Astrocyte (in vitro differentiated cells and primary cell): Measurements from ENCODE around the gene CRY2. TPM values are rescaled to one million over a fixed set of nuclear protein-coding genes. Genes with fewer than 3 reads are reported as not detected.

Source experiments
- DNase-seq: peaks from one replicate; pipeline ENCODE4 v3.0.0-alpha.2; 2010; ENCODE audit warnings: low read depth
- FAIRE-seq: peaks from 2 replicates; lab custom pipeline; 2011; peaks lifted over from hg19 to GRCh38; lab: Jason Lieb, UNC
- H2AFZ ChIP-seq: 2 replicates; pipeline ENCODE4 v1.6.0; 2012; ENCODE audit warnings: low read depth, low read length, inconsistent platforms
- H3K27ac ChIP-seq: 2 replicates; pipeline ENCODE4 v1.5.1; 2011; ENCODE audit warnings: low read depth, low read length, inconsistent platforms
- H3K27me3 ChIP-seq: 2 replicates; pipeline ENCODE4 v1.6.0; 2011; ENCODE audit warnings: low read length, inconsistent platforms; ENCODE audit not compliant: insufficient read depth
- H3K36me3 ChIP-seq: 2 replicates; pipeline ENCODE4 v1.5.1; 2011; ENCODE audit warnings: low read length, inconsistent platforms; ENCODE audit not compliant: insufficient read depth
- H3K4me1 ChIP-seq: 2 replicates; pipeline ENCODE4 v1.5.1; 2011; ENCODE audit warnings: low read length, inconsistent platforms; ENCODE audit not compliant: insufficient read depth
- H3K4me2 ChIP-seq: 2 replicates; pipeline ENCODE4 v1.6.0; 2012; ENCODE audit warnings: low read length, inconsistent platforms
- H3K4me3 ChIP-seq: 2 replicates; pipeline ENCODE4 v1.5.1; 2011; ENCODE audit warnings: low read depth, mild to moderate bottlenecking, low read length, inconsistent platforms; ENCODE audit not compliant: insufficient read depth
- H3K79me2 ChIP-seq: 2 replicates; pipeline ENCODE4 v1.6.0; 2012; ENCODE audit warnings: mild to moderate bottlenecking, low read length, inconsistent platforms; ENCODE audit not compliant: insufficient read depth
- H3K9ac ChIP-seq: 2 replicates; pipeline ENCODE4 v1.6.0; 2012; ENCODE audit warnings: mild to moderate bottlenecking, low read length, inconsistent platforms
- H3K9me3 ChIP-seq: 2 replicates; pipeline ENCODE4 v1.5.1; 2012; ENCODE audit warnings: low read depth, mild to moderate bottlenecking, low read length, inconsistent platforms; ENCODE audit not compliant: insufficient read depth
- H4K20me1 ChIP-seq: 2 replicates; pipeline ENCODE4 v1.6.0; 2012; ENCODE audit warnings: low read length, inconsistent platforms; ENCODE audit not compliant: insufficient read depth
- H3K27ac Mint-ChIP-seq: one replicate; pipeline ENCODE4 v1.8.0; 2021; ENCODE audit warnings: mild to moderate bottlenecking, mixed read lengths; ENCODE audit not compliant: unreplicated experiment
- H3K27me3 Mint-ChIP-seq: one replicate; pipeline ENCODE4 v1.8.0; 2021; ENCODE audit warnings: low read depth, mixed read lengths; ENCODE audit not compliant: unreplicated experiment
- H3K36me3 Mint-ChIP-seq: one replicate; pipeline ENCODE4 v1.8.0; 2021; ENCODE audit warnings: low read depth, mixed read lengths; ENCODE audit not compliant: unreplicated experiment
- H3K4me1 Mint-ChIP-seq: one replicate; pipeline ENCODE4 v1.8.0; 2021; ENCODE audit warnings: low read depth, mixed read lengths; ENCODE audit not compliant: unreplicated experiment
- H3K4me3 Mint-ChIP-seq: one replicate; pipeline ENCODE4 v1.8.0; 2021; ENCODE audit warnings: mild to moderate bottlenecking, moderate library complexity, mixed read lengths; ENCODE audit not compliant: unreplicated experiment
- H3K9me3 Mint-ChIP-seq: one replicate; pipeline ENCODE4 v1.8.0; 2021; ENCODE audit warnings: mild to moderate bottlenecking, mixed read lengths; ENCODE audit not compliant: unreplicated experiment
- CTCF ChIP-seq: IDR thresholded peaks from 2 replicates; pipeline ENCODE4 v1.5.1; 2011; ENCODE audit warnings: low read depth, mild to moderate bottlenecking, inconsistent platforms, low read length, moderate library complexity; ENCODE audit not compliant: insufficient read depth
- EZH2 ChIP-seq: IDR thresholded peaks from 2 replicates; pipeline ENCODE4 v1.6.1; 2012; ENCODE audit warnings: mild to moderate bottlenecking, low read length, inconsistent platforms; ENCODE audit not compliant: insufficient read depth
- total RNA-seq: library from RNA; stranded (reverse); gene quantifications from 2 replicates; pipeline ENCODE4 v1.2.1, GENCODE V29; 2021

CRY2 gene
- total RNA-seq, 1 donor from 2014 or later, result 16.9 TPM

GRCh38 chr11:45919806-45920530 lies 72.7 kb downstream of the CRY2 start:
- peaks cover 6% of the 10 kb centered on the region for H3K36me3 ChIP-seq
- Mint-ChIP-seq H3K4me3 (no peak overlapping the region), H3K27me3 (peaks cover 29% of the 10 kb centered on the region), H3K27ac (no peak overlapping the region), H3K9me3 (peaks cover 3% of the 10 kb centered on the region), H3K36me3 (peaks cover 2% of the 10 kb centered on the region), H3K4me1 (peaks cover 11% of the 10 kb centered on the region)
- peaks cover 9% of the 10 kb centered on the region for H4K20me1 ChIP-seq
- no peak overlapping the region for H3K27ac ChIP-seq
- no peak overlapping the region for H3K9ac ChIP-seq
- H3K9me3 ChIP-seq, result no peaks in the 10 kb centered on the region
- H3K27me3 ChIP-seq, result peaks cover 30% of the 10 kb centered on the region
- no peak for DNase-seq
- peaks cover 6% of the 10 kb centered on the region for H3K4me1 ChIP-seq
- no peak overlapping the region for H3K4me2 ChIP-seq
- FAIRE-seq, result no peak
- TF ChIP-seq CTCF (no peak), EZH2 (no peak)
- no peak overlapping the region for H2AFZ ChIP-seq
- peaks cover 24% of the 10 kb centered on the region for H3K79me2 ChIP-seq
- no peak overlapping the region for H3K4me3 ChIP-seq

GRCh38 chr11:45920531-45921477 lies 73.5 kb downstream of the CRY2 start:
- Histone ChIP-seq H3K36me3 (peaks cover under 1% of the 10 kb centered on the region), H3K9ac (no peak overlapping the region), H4K20me1 (peaks cover 7% of the 10 kb centered on the region), H3K27ac (no peak overlapping the region), H3K4me1 (peaks cover 6% of the 10 kb centered on the region), H3K4me2 (no peak overlapping the region), H3K4me3 (no peak overlapping the region), H3K79me2 (peaks cover 18% of the 10 kb centered on the region), H3K9me3 (no peaks in the 10 kb centered on the region), H3K27me3 (peaks cover 30% of the 10 kb centered on the region), H2AFZ (no peak overlapping the region)
- peaks cover 3% of the 10 kb centered on the region for H3K9me3 Mint-ChIP-seq
- no peak overlapping the region for H3K27ac Mint-ChIP-seq
- FAIRE-seq (no peak), DNase-seq (no peak)
- TF ChIP-seq EZH2 (no peak), CTCF (no peak)
- H3K4me3 Mint-ChIP-seq, result no peak overlapping the region
- peaks cover 10% of the 10 kb centered on the region for H3K4me1 Mint-ChIP-seq
- H3K27me3 Mint-ChIP-seq, result peaks cover 31% of the 10 kb centered on the region
- H3K36me3 Mint-ChIP-seq, result peaks cover 2% of the 10 kb centered on the region
